ENCODE results near the gene MSH5. TPM values are rescaled to one million over a fixed set of nuclear protein-coding genes. Genes with fewer than 3 reads are reported as not detected.

The MSH5 gene
- total and polyA plus RNA-seq, 2 of the 13 experiments (the other 11 are each of a cell fraction or from before 2014, with no cell fraction given) = 10.2 to 38.7 TPM

DNA sequence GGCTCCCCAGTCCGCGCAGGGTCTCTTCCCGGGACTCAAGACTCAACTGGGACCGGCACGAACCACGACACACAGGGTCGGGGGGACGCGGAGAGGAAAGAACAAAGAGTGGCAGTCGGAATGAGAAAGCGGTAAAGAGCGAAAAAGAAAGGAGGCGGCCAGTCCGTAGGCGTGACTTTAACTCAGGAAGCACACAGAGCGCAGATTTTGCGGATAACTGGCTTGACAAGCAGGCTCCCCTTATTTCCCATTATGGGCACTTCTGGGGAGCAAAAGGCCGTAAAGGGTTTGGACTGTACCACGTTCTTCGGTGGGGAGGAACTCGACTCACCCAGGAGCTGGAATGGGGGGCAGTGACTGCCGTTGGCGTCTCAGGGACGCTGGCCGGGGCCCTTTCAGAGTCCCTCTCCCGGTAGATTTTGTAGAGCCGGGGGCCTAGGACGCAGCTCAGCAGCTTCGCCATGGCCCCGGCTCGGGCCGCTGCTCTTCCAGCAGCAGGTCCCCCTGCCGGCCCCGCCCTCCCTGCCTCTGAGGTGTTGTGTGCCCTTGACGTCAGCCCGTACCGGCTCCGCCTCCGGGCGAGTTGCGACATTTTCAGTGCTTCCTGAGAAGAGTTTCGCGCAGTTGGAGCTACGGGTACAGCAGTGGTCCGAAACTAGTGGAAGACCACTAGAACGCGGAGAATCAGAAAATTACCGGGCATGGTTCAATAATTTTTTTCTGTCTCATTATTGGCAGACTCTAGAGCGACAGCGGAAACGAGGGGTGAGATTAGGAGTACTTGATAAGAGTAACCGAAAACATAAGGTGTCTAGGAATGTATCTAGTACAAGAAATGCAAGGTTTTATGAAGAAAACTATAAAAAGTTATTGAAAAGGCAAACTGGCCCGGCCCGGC, 36.7 kb upstream of the MSH5 start, which contains the start of gene ABHD16A (continued):
- TF ChIP-seq RERE (CRISPR knock-in tag; IDR thresholded peaks at IDR 0.05; ENCODE audit: low read depth) (peak; percentile 60; the same call in 1 of the 2 replicates), ZNF251 (CRISPR knock-in tag; IDR thresholded peaks at IDR 0.05) (no peak), CREBL2 (CRISPR knock-in tag; IDR thresholded peaks at IDR 0.05; ENCODE audit: borderline replicate concordance) (no peak), NFKBIZ (CRISPR knock-in tag; IDR thresholded peaks at IDR 0.05) (0 out of 2 replicates have a peak, but pooled peaks have one; percentile 66), MXD4 (CRISPR knock-in tag; IDR thresholded peaks at IDR 0.05) (peak; percentile 72; the same call in 1 of the 2 replicates), EZH2 (conservative IDR thresholded peaks at IDR 0.05; ENCODE audit: low read depth, low read length) (no peak), ZFP91 (CRISPR knock-in tag; IDR thresholded peaks at IDR 0.05; ENCODE audit: borderline replicate concordance) (peak; percentile 94), SP4 (CRISPR knock-in tag; IDR thresholded peaks at IDR 0.05) (peak; percentile 43), ZNF263 (CRISPR knock-in tag; IDR thresholded peaks at IDR 0.05) (peak; percentile 27; the same call in 1 of the 2 replicates), ZBTB7B (CRISPR knock-in tag; IDR thresholded peaks at IDR 0.05) (peak; percentile 82), ZNF607 (CRISPR knock-in tag; IDR thresholded peaks at IDR 0.05; ENCODE audit: borderline replicate concordance) (peak; percentile 88), NKX3-1 (CRISPR knock-in tag; IDR thresholded peaks at IDR 0.05) (no peak), ZSCAN20 (CRISPR knock-in tag; IDR thresholded peaks at IDR 0.05; ENCODE audit: borderline replicate concordance) (peak; percentile 36; the same call in 1 of the 2 replicates), EED (CRISPR knock-in tag; IDR thresholded peaks at IDR 0.05) (peak; percentile 53), ATF7 (IDR thresholded peaks at IDR 0.05) (no peak), ATF7 (CRISPR knock-in tag; IDR thresholded peaks at IDR 0.05) (peak; percentile 76; the same call in 1 of the 2 replicates), ZNF720 (CRISPR knock-in tag; IDR thresholded peaks at IDR 0.05) (no peak), ZFP36L1 (CRISPR knock-in tag; IDR thresholded peaks at IDR 0.05) (peak; percentile 68; the same call in 1 of the 2 replicates), SIX4 (CRISPR knock-in tag; IDR thresholded peaks at IDR 0.05) (peak; percentile 63)
- TF ChIP-seq, protein P1, sequence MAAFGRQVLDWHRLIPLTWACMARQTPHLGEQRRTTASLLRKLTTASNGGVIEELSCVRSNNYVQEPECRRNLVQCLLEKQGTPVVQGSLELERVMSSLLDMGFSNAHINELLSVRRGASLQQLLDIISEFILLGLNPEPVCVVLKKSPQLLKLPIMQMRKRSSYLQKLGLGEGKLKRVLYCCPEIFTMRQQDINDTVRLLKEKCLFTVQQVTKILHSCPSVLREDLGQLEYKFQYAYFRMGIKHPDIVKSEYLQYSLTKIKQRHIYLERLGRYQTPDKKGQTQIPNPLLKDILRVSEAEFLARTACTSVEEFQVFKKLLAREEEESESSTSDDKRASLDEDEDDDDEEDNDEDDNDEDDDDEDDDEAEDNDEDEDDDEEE (CRISPR knock-in tag; IDR thresholded peaks at IDR 0.05) = 0 out of 2 replicates have a peak, but pooled peaks have one; percentile 28

Data from HepG2 (cell line).